Stimulated activated CD4-positive, alpha-beta T cell treated with anti-CD3 and anti-CD28 coated beads, Interleukin-1b, Interleukin-23, amount 100 ng/mL, for 4 hours (primary cell): ENCODE measurements around the gene APOL3.
"Not testable (repeated sequence)": the region's sequence is repeated elsewhere in the genome, so short reads cannot be mapped to it uniquely, and the experiment has no call there.

Experiments used
- DNase-seq, 2 donors: peaks; one replicate each; pipeline ENCODE4 v3.0.0-alpha.2; 2020; ENCODE audit warnings: low read depth in 2 of 2

APOL3 gene

GRCh38 chr22:36135306-36135980 lies 25.1 kb downstream of the APOL3 start:
- DNase-seq = no peak

GRCh38 chr22:36134182-36134581 lies 26.4 kb downstream of the APOL3 start:
- no peak for DNase-seq

GRCh38 chr22:36131907-36132306 lies 28.6 kb downstream of the APOL3 start:
- no peak for DNase-seq

DNA sequence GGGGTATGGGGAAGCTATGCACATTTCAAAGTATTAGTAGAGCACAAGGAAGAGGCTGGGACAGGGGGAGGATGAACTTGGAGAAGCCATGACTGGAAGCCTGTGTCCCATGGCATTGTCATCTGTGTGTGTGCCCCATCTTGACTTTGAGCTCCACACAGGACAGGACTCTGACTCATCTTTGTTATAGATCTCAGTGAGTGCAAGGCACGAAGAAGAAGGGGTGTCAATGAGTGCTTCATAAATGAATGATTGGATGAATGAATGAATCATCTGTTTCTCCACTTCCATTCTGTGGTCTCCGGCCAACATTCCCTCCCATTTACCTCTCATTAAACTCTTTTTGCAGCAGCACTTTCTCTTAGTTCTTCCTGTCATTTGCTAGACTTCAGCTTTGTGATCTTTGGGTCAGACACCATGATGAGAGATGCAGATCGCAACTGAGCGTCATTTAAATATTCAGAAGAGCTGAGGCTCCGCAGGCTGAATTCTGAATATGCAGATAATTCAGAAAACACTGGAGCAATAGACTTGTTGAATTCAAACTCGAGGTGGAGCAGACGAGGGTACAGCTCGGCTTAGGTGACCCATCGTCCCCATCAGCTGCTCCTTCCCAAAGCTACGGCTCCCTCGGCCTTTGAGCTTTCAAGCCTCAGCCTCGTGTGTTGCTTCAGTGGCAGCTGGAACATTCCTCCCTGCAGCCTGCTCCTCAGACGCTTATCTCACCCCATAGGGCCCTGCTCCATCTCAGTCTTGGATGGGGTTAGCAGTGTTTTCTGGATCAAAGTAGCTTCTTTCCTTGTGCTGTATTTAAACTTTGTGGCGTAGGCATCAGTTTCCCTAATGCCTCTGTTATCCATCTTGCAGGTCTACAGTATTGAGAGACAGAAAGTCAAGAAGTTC lies 30.8 kb downstream of the APOL3 start:
- no peak for DNase-seq

- DNase-seq = no peak
Measured at GRCh38 chr22:36129071-36129470, 31.5 kb downstream of the APOL3 start.

DNA sequence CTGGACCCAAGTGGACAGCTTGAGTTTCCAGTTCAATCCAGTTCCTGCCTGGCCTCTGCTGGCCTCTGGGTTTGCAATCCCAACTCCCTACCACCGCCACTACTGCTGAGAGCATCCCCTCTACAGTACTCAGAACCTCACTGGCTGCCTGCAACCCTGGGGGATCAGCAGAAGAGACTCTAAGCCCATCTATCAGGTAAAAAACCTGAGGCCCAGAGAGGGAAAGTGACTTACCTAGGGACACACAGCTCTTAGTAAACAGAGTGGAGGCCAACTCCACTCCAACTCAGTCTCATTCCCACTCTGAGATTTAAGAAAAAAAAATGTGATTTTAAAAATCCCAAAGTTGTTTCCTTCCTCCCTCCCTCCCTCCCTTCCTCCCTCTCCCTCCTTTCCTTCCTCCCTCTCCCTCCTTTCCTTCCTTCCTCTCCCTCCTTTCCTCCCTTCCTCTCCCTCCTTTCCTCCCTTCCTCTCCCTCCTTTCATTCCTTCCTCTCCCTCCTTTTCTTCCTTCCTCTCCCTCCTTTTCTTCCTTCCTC lies 34.5 kb downstream of the APOL3 start:
- DNase-seq = no peak

- no peak for DNase-seq
Measured at GRCh38 chr22:36125434-36125833, 35.1 kb downstream of the APOL3 start.

DNA sequence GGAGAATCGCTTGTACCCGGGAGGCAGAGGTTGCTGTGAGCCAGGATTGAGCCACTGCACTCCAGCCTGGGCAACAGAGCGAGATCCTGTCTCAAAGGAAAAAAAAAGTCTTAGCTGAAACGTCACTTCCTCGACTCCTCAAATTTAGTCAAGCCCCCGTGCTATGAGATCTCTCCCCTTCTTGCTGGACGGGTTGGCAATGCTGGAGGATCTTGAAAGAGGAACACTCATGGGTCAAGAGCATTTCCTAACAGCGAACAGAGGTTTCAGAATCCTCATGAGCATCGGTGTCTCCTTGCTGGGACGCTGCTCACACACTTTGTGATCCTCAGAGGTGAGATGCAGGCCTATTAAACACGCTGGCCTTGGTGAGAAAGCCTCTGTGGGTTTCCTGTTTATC lies 35.9 kb downstream of the APOL3 start:
- no peak for DNase-seq

- peak; percentile 87 to 92 for DNase-seq
Measured at GRCh38 chr22:36123673-36124630, 36.6 kb downstream of the APOL3 start.

GRCh38 chr22:36120621-36121351 lies 39.8 kb downstream of the APOL3 start:
- not testable (repeated sequence) for DNase-seq

- no peak for DNase-seq
Measured at GRCh38 chr22:36117053-36117554, 43.5 kb downstream of the APOL3 start.

DNA sequence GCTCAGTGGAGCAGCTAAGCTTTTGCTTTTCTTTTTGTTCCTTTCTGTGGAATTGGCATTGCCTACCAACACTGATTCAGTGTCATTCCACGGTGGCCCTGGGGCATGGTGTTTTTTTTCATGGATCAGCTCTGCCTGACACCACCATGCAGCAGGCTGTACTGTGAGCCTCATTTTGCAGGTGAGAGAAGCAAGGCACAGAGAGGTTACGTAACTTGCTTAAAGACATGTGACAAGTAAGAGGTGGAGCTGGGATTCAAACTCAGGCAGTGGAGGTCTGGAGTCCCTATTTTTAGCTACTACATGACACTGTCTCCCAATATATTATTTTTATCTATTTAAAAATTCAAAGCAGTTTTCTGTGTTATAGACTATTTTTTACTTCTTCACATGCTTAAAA lies 44.4 kb downstream of the APOL3 start:
- no peak for DNase-seq

GRCh38 chr22:36113121-36113520 lies 47.4 kb downstream of the APOL3 start:
- no peak for DNase-seq

DNA sequence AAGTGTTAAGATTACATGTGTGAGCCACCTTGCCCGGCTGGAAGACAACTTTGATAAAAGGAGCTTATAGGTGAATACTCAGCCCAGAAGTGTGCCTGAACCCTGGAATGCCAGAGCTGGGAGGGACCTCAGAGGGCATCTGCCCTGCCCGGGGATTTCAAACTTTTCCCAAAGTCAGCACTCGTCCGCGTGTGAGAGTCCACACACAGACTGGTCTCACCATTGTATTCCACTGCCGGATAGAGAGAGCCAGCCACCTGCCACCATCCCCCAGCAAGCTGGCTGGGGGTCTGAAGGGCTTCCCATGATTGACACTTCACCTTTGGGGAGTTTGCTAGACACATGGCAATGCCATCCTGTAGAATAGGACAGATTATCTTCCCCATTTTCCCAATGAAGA lies 49.2 kb downstream of the APOL3 start:
- DNase-seq = no peak

- DNase-seq = no peak
Measured at GRCh38 chr22:36110306-36110881, 50.2 kb downstream of the APOL3 start.

DNA sequence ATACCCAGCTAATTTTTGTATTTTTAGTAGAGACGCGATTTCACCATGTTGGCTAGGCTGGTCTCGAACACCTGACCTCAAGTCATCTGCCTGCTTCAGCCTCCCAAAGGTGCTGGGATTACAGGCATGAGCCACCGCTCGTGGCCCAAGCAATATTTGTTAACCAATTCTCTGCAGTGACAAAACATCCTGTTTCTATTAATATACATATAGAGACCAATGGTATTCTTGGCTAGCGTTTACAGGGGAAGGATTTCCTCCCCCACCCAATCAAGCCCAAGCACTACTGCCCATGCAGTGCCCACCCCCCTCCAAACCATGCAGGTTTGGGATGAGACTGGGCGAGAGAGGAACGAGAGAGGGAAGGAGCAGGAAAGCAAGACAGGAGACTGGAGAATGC lies 53.1 kb downstream of the APOL3 start:
- no peak for DNase-seq

GRCh38 chr22:36106910-36107309 lies 53.6 kb downstream of the APOL3 start:
- DNase-seq = no peak

DNA sequence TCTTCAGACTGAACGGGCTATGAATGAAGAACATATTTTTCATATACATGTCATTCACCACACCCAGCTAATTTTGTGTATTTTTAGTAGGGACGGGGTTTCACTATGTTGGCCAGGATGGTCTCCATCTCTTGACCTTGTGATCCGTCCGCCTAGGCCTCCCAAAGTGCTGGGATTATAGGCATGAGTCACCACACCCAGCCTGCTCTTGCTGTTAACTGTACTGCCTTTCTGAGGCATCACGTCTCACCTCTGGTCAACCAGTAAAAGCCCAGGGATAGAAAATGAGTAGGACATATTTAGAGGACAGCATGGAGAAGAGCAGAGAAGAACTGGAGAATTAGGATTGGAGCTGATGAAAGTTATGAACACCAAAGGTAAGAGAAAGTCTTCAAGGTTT lies 55.6 kb downstream of the APOL3 start:
- no peak for DNase-seq

DNA sequence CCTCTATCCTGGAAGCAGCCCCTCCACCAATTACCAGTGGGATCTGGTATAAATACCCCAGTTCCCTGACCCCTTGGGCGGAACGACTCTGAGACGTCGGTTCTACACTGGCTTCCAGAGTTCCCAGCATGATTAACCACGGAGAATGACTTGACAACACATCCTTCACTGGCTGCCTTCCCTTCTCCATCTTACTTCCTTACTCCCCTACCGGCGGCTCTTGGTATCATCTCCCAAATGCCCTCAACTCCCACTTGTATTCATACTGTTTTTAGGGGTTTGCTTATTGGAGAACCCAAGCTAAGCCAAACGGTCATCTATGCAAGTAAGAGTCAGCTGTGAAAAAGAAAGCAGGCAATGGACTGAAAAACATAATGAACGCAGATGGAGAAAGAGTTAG lies 56.1 kb downstream of the APOL3 start:
- no peak for DNase-seq

GRCh38 chr22:36103891-36104290 lies 56.7 kb downstream of the APOL3 start:
- DNase-seq = no peak

GRCh38 chr22:36102995-36103394 lies 57.6 kb downstream of the APOL3 start:
- DNase-seq = no peak
